Measurements from ENCODE around the gene PPARG.
A peak's percentile ranks its signal among the peaks of the same experiment; 100 is the strongest.
"Not testable (repeated sequence)": the region's sequence is repeated elsewhere in the genome, so short reads cannot be mapped to it uniquely, and the experiment has no call there.

The PPARG gene

GRCh38 chr3:12268049-12268735, 20.7 kb upstream of the PPARG start:
- peaks cover 34% of the 10 kb centered on the region for H3K27me3 Mint-ChIP-seq (ENCODE audit: low read depth)
- no peak overlapping the region for H3K27ac Mint-ChIP-seq
- no peaks in the 10 kb centered on the region for H3K4me1 Mint-ChIP-seq (ENCODE audit: low read depth)
- H3K36me3 Mint-ChIP-seq (ENCODE audit: low read depth) = no peaks in the 10 kb centered on the region
- no peaks in the 10 kb centered on the region for H3K9me3 Mint-ChIP-seq
- H3K4me3 Mint-ChIP-seq = no peak overlapping the region

DNA sequence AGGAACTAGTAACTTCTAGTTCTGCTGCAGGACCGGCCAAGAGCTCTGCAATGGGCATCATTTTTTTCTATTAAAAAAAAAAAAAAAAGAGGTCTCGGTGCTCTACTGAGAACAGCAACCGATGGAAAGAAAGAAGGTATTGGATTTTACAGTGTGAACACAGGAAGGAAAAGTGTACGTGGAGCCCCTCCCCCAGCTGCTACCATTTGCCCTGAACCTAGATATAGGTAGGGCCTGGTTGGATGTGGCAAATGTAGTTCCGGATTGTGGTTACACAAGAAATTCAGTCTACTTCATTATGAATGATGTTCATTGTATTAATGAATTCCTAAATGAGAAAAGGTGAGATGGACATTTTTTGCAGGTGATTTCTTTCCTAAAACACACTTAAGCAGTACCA, 17.9 kb upstream of the PPARG start:
- Mint-ChIP-seq H3K4me3 (no peak overlapping the region), H3K27ac (no peak overlapping the region), H3K4me1 (ENCODE audit: low read depth) (no peaks in the 10 kb centered on the region), H3K36me3 (ENCODE audit: low read depth) (no peaks in the 10 kb centered on the region), H3K27me3 (ENCODE audit: low read depth) (peaks cover 25% of the 10 kb centered on the region), H3K9me3 (no peaks in the 10 kb centered on the region)

DNA sequence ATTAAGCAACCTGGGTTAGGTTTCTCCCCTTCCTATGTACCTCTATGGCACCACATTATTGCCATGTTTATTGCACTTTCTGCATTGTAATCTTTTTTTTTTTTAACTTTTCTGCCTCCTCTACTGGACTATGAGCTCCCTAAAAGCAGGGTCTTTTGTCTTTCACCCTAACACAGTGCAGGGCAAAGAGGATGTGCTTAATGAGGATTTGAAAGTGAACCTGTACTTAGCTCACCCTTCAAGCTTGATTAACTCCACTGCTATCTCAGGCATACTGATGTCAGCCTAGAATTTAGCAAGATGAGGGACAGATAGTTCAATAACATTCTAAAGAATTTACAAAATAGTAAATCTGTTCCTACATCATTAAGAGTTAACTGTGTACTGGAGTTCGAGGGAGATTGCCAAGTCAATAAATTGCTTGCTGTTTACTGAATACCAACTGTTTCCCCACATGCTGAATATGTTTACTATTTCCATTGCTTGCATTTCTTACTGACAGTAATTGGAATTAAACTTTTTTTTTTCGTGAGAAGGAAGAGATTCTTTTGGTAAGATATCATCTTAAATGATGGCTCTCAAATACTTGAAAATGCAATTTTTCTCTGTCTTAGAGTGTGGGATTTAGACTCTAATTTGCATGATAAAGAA, 15.7 kb upstream of the PPARG start:
- Mint-ChIP-seq H3K36me3 (ENCODE audit: low read depth) (no peaks in the 10 kb centered on the region), H3K4me3 (no peak overlapping the region), H3K27me3 (ENCODE audit: low read depth) (peaks cover 12% of the 10 kb centered on the region), H3K27ac (no peak overlapping the region), H3K4me1 (ENCODE audit: low read depth) (no peaks in the 10 kb centered on the region), H3K9me3 (no peaks in the 10 kb centered on the region)

GRCh38 chr3:12275974-12276650, 12.8 kb upstream of the PPARG start:
- Mint-ChIP-seq H3K27me3 (ENCODE audit: low read depth) (peaks cover 21% of the 10 kb centered on the region), H3K27ac (no peak overlapping the region), H3K9me3 (no peaks in the 10 kb centered on the region), H3K36me3 (ENCODE audit: low read depth) (no peaks in the 10 kb centered on the region), H3K4me3 (no peak overlapping the region), H3K4me1 (ENCODE audit: low read depth) (no peaks in the 10 kb centered on the region)

DNA sequence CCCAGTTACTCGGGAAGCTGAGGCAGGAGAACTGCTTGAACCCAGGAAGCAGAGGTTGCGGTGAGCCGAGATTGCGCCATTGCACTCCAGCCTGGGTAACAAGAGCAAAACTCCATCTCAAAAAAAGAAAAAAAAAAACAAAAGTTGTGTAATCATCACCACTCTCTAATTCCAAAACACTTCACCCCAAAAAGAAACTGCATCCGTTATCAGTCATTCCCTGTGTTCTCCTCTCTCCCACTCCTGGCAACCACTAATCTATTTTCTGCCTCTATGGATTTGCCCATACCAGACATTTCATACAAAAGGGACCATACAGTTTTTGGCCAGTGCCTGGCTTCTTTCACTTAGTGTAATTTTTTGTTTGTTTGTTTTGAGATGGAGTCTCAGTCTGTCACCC, 12.0 kb upstream of the PPARG start:
- H3K27ac Mint-ChIP-seq; H3K9me3 Mint-ChIP-seq; H3K4me3 Mint-ChIP-seq; H3K4me1 Mint-ChIP-seq (ENCODE audit: low read depth); H3K36me3 Mint-ChIP-seq (ENCODE audit: low read depth): not testable (repeated sequence)
- peaks cover 25% of the 10 kb centered on the region for H3K27me3 Mint-ChIP-seq (ENCODE audit: low read depth)

DNA sequence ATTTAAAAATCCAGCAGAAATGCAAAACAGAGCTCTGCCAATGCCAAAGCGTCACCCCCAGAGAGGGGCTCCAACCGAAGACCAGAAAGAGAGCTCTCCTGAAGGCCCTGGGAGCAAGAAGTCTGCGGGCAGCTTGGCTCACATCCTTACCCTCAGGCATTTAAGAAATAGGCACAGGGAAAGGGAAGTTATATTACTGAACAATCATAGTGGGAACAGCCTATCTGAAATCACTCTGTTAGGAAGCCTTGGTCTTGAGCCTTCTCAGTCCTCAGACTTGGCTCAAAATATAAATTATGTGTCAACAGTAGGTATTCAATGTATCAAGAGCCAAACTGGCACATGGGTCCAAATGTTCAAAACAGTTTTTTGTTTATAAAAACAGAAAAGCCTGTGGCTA, 10.3 kb upstream of the PPARG start:
- Mint-ChIP-seq H3K36me3 (ENCODE audit: low read depth) (no peaks in the 10 kb centered on the region), H3K9me3 (no peaks in the 10 kb centered on the region), H3K4me3 (no peak overlapping the region)

DNA sequence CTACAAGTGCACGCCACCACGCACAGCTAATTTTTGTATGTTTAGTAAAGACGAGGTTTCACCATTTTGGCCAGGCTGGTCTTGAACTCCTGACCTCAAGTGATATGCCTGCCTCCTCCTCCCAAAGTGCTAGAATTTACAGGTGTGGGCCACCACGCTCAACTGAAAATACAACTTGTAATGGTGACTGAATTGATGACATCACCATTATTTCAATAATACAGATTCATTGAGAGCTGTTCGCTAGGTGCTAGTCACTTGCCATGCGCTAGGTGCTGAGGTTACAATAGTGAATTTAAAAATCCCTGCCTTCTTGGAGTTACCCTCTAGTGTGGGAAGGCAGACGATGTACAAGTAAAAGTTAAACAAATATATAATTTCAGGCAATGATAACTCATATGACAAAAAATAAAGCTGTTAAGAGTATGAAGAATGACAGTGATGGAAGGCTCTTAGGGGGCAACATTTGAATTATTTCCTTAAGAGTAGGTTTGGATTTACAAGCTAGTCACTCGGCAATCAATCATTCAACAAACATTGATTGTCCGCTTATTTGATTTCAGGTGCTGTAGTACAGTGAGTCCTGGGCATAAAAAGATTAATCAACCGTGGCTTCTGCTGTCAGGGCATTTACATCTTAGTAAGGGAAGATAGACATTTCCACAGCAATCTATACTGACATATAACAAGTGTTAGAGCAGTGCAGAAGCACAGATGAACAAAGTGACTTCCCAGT, 9.1 kb upstream of the PPARG start:
- no peaks in the 10 kb centered on the region for H3K9me3 Mint-ChIP-seq
- no peak overlapping the region for H3K4me3 Mint-ChIP-seq
- no peak overlapping the region for H3K27ac Mint-ChIP-seq
- peaks cover 35% of the 10 kb centered on the region for H3K27me3 Mint-ChIP-seq (ENCODE audit: low read depth)
- H3K36me3 Mint-ChIP-seq (ENCODE audit: low read depth) = no peaks in the 10 kb centered on the region
- no peaks in the 10 kb centered on the region for H3K4me1 Mint-ChIP-seq (ENCODE audit: low read depth)

More for the DNA sequence above, 10.3 kb upstream of the PPARG start:
- H3K4me1 Mint-ChIP-seq (ENCODE audit: low read depth) = no peaks in the 10 kb centered on the region
- H3K27me3 Mint-ChIP-seq (ENCODE audit: low read depth) = peaks cover 26% of the 10 kb centered on the region
- H3K27ac Mint-ChIP-seq = no peak overlapping the region

DNA sequence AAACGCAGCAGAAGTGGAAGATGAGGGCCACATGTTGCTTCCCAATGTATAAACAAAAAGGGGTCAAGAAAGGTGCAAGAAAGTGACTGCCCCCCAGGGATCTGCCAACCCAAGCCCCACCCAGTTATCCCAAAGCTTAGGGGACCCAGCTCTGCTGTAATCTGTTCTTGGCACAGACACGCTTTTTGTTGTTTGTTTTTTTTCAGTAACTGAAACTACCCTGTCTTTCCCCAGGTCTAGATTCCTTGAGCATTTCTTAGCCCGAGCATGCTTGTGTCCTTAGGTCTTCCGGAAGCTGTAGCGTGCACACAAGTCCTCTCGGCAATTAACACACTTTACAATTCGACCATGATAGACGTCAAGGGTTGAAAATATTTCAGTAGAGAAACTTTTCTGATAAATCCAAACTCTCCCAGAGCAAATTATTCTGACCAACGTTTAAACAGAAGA, 8.5 kb upstream of the PPARG start:
- no peaks in the 10 kb centered on the region for H3K36me3 Mint-ChIP-seq (ENCODE audit: low read depth)

GRCh38 chr3:12284591-12284990, 4.3 kb upstream of the PPARG start:
- peaks cover 4% of the 10 kb centered on the region for H3K4me1 Mint-ChIP-seq (ENCODE audit: low read depth)
- no peaks in the 10 kb centered on the region for H3K36me3 Mint-ChIP-seq (ENCODE audit: low read depth)
- no peak overlapping the region for H3K27ac Mint-ChIP-seq
- H3K27me3 Mint-ChIP-seq (ENCODE audit: low read depth) = peaks cover 65% of the 10 kb centered on the region
- no peak overlapping the region for H3K4me3 Mint-ChIP-seq
- H3K9me3 Mint-ChIP-seq = no peaks in the 10 kb centered on the region

More for the DNA sequence above, 8.5 kb upstream of the PPARG start:
- Mint-ChIP-seq H3K27me3 (ENCODE audit: low read depth) (peaks cover 42% of the 10 kb centered on the region), H3K4me3 (no peak overlapping the region), H3K4me1 (ENCODE audit: low read depth) (no peaks in the 10 kb centered on the region), H3K27ac (no peak overlapping the region), H3K9me3 (no peaks in the 10 kb centered on the region)

DNA sequence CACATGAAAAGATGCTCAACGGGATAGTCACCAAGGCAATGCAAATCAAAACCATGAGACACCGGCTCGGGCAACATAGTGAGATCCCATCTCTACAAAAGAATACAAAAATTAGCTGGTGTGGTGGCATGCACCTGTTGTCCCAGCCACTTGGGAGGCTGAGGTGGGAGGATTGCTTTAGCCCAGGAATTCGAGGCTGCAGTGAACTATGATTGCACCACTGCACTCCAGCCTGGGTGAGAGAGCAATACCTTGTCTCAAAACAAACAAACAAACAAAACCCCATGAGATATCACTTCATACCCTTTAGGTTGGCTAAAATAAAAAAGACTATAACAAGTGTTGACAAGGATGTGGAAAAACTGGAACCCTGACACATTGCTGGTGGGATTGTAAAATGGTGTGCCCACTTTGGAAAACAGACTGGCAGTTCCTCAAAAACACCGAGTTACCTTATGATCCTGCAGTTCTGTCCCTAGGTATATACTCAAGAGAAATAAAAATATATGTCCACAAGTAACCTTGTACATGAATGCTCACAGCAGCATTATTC, 3.8 kb upstream of the PPARG start:
- no peaks in the 10 kb centered on the region for H3K36me3 Mint-ChIP-seq (ENCODE audit: low read depth)
- no peak overlapping the region for H3K4me3 Mint-ChIP-seq
- no peak overlapping the region for H3K27ac Mint-ChIP-seq
- peaks cover 4% of the 10 kb centered on the region for H3K4me1 Mint-ChIP-seq (ENCODE audit: low read depth)
- H3K9me3 Mint-ChIP-seq = no peaks in the 10 kb centered on the region
- peaks cover 66% of the 10 kb centered on the region for H3K27me3 Mint-ChIP-seq (ENCODE audit: low read depth)

DNA sequence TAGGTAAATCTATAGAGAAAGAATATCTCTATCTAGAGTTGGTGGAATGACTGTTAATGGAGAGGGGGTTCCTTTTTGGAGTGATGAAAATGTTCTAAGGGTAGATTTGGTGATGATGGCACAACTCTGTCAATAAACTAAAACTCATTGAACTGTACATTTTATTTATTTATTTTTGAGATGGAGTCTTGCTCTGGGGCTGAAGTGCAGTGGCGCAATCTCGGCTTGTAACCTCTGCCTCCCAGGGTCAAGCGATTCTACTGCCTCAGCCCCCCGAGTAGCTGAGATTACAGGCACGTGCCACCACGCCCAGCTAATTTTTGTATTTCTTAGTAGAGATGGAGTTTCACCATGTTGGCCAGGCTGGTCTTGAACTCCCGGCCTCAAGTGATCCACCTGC, 3.1 kb upstream of the PPARG start:
- peaks cover 61% of the 10 kb centered on the region for H3K27me3 Mint-ChIP-seq (ENCODE audit: low read depth)
- H3K4me1 Mint-ChIP-seq (ENCODE audit: low read depth); H3K27ac Mint-ChIP-seq; H3K9me3 Mint-ChIP-seq; H3K4me3 Mint-ChIP-seq; H3K36me3 Mint-ChIP-seq (ENCODE audit: low read depth): not testable (repeated sequence)

DNA sequence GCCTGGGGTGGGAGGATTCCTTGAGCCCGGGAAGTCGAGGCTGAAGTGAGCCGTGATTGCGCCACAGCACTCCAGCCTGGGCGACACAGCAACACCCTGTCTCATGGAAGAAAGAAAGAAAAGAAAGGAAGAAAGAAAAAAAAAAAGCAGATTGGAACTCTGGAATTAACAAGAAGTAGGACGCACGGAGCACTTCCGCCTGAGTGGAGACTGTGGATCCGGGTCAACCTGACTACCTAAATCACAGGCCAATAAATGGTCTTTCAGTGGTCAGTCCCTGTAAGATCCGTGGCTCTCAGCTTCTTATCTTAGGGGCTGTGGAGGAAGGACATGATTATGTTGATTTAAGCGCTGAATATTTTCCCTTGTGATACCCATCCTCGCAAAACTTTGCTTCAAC, 2.4 kb upstream of the PPARG start:
- Mint-ChIP-seq H3K27ac (no peak overlapping the region), H3K9me3 (no peaks in the 10 kb centered on the region), H3K4me1 (ENCODE audit: low read depth) (peaks cover 4% of the 10 kb centered on the region), H3K4me3 (no peak overlapping the region), H3K27me3 (ENCODE audit: low read depth) (peaks cover 66% of the 10 kb centered on the region), H3K36me3 (ENCODE audit: low read depth) (no peaks in the 10 kb centered on the region)

- H3K36me3 Mint-ChIP-seq (ENCODE audit: low read depth) = no peaks in the 10 kb centered on the region
- H3K4me3 Mint-ChIP-seq = peak overlapping the region; percentile 25
- no peaks in the 10 kb centered on the region for H3K9me3 Mint-ChIP-seq
- peaks cover 4% of the 10 kb centered on the region for H3K4me1 Mint-ChIP-seq (ENCODE audit: low read depth)
- H3K27ac Mint-ChIP-seq = no peak overlapping the region
- peaks cover 64% of the 10 kb centered on the region for H3K27me3 Mint-ChIP-seq (ENCODE audit: low read depth)
These were observed 1.7 kb upstream of the PPARG start for GRCh38 chr3:12286927-12287726.

GRCh38 chr3:12287727-12288181, 1.1 kb upstream of the PPARG start:
- Mint-ChIP-seq H3K4me3 (peak overlapping the region; percentile 34), H3K4me1 (ENCODE audit: low read depth) (peaks cover 4% of the 10 kb centered on the region), H3K36me3 (ENCODE audit: low read depth) (no peaks in the 10 kb centered on the region), H3K9me3 (no peaks in the 10 kb centered on the region), H3K27ac (no peak overlapping the region), H3K27me3 (ENCODE audit: low read depth) (peaks cover 68% of the 10 kb centered on the region)

All from T-helper 1 cell treated with Interleukin-12 subunit alpha and Interleukin-12 subunit beta and Interleukin-4 antibody, amounts not matched to agents 30 μg/mL and 1 μg/mL, for 36 hours (primary cell).